ENCODE data around the gene LATS2. TPM values are rescaled to one million over a fixed set of nuclear protein-coding genes. Genes with fewer than 3 reads are reported as not detected.

LATS2 gene
- total RNA-seq, 3 donors from 2014 or later = 15.1 to 35.2 (median 21.6) TPM

- Histone ChIP-seq H3K9me3 (no peaks in the 10 kb centered on the region), H3K27ac (peak overlapping the region; percentile 41 to 64), H3K36me3 (no peaks in the 10 kb centered on the region), H3K4me1 (no peaks in the 10 kb centered on the region), H3K27me3 (no peaks in the 10 kb centered on the region), H3K4me3 (no peak overlapping the region)
- no peak for TF ChIP-seq POLR2A (IDR thresholded peaks at IDR 0.05)
- peak; percentile 15 to 42 (median 18) for TF ChIP-seq POLR2AphosphoS5 (IDR thresholded peaks at IDR 0.05)
- TF ChIP-seq CTCF (IDR thresholded peaks at IDR 0.05) = no peak
- intact Hi-C loops (cut with DNase I; ENCODE audit: low total_unique reads) = no loop called here
- no peak for DNase-seq (ENCODE audit: low spot score in 2 of 2)
Observed at GRCh38 chr13:21069561-21070004, 8.2 kb upstream of the LATS2 start.

- Histone ChIP-seq H3K27ac (no peak overlapping the region), H3K36me3 (no peaks in the 10 kb centered on the region), H3K9me3 (no peaks in the 10 kb centered on the region), H3K4me3 (no peak overlapping the region), H3K27me3 (no peaks in the 10 kb centered on the region), H3K4me1 (no peaks in the 10 kb centered on the region)
- no peak for DNase-seq (ENCODE audit: low spot score in 2 of 2)
- TF ChIP-seq CTCF (IDR thresholded peaks at IDR 0.05) (no peak), POLR2AphosphoS5 (IDR thresholded peaks at IDR 0.05) (no peak), POLR2A (IDR thresholded peaks at IDR 0.05) (no peak)
- intact Hi-C loops (cut with DNase I; ENCODE audit: low total_unique reads) = no loop called here
Observed at GRCh38 chr13:21067848-21068247, 6.5 kb upstream of the LATS2 start.

- intact Hi-C loops (cut with DNase I; ENCODE audit: low total_unique reads) = no loop called here
- TF ChIP-seq POLR2A (IDR thresholded peaks at IDR 0.05) (no peak), POLR2AphosphoS5 (IDR thresholded peaks at IDR 0.05) (no peak), CTCF (IDR thresholded peaks at IDR 0.05) (no peak)
- Histone ChIP-seq H3K9me3 (no peaks in the 10 kb centered on the region), H3K4me3 (no peak overlapping the region), H3K4me1 (no peaks in the 10 kb centered on the region), H3K36me3 (no peaks in the 10 kb centered on the region), H3K27me3 (no peaks in the 10 kb centered on the region), H3K27ac (no peak overlapping the region)
- DNase-seq (ENCODE audit: low spot score in 2 of 2) = no peak
Observed at GRCh38 chr13:21066946-21067345, 5.6 kb upstream of the LATS2 start.

GRCh38 chr13:21065686-21066085 lies 4.3 kb upstream of the LATS2 start:
- Histone ChIP-seq H3K27ac (no peak overlapping the region), H3K4me3 (no peak overlapping the region), H3K9me3 (no peaks in the 10 kb centered on the region), H3K36me3 (no peaks in the 10 kb centered on the region), H3K27me3 (no peaks in the 10 kb centered on the region), H3K4me1 (no peaks in the 10 kb centered on the region)
- no peak for DNase-seq (ENCODE audit: low spot score in 2 of 2)
- TF ChIP-seq POLR2AphosphoS5 (IDR thresholded peaks at IDR 0.05) (no peak), POLR2A (IDR thresholded peaks at IDR 0.05) (no peak), CTCF (IDR thresholded peaks at IDR 0.05) (no peak)
- intact Hi-C loops (cut with DNase I; ENCODE audit: low total_unique reads) = no loop called here

GRCh38 chr13:21063031-21063430 lies 1.6 kb upstream of the LATS2 start:
- TF ChIP-seq CTCF (IDR thresholded peaks at IDR 0.05) (no peak), POLR2A (IDR thresholded peaks at IDR 0.05) (no peak), POLR2AphosphoS5 (IDR thresholded peaks at IDR 0.05) (no peak)
- H3K36me3 ChIP-seq = no peaks in the 10 kb centered on the region
- H3K27me3 ChIP-seq = no peaks in the 10 kb centered on the region
- H3K9me3 ChIP-seq = no peaks in the 10 kb centered on the region
- intact Hi-C loops (cut with DNase I; ENCODE audit: low total_unique reads) = no loop called here
- no peaks in the 10 kb centered on the region for H3K4me1 ChIP-seq
- no peak overlapping the region for H3K27ac ChIP-seq
- H3K4me3 ChIP-seq = no peak overlapping the region
- DNase-seq (ENCODE audit: low spot score in 2 of 2) = no peak
